Stomach (tissue), 9 donors: ENCODE data around the gene SPAG9. TPM values are rescaled to one million over a fixed set of nuclear protein-coding genes. Genes with fewer than 3 reads are reported as not detected.
A peak's percentile ranks its signal among the peaks of the same experiment; 100 is the strongest.

Experiments used
- DNase-seq, 2 donors: peaks; one replicate each; pipeline versions ENCODE4 v3.0.0 to v3.0.0-alpha.2; 2013 to 2019
- H3K27ac ChIP-seq, 5 donors: fragments of 200-600 bp in 4 of 5; sonication (generic) in 4 of 5; one replicate each; pipeline ENCODE4 v1.5.1; 2013 to 2019; ENCODE audit warnings: mild to moderate bottlenecking in 1 of 5, moderate library complexity in 1 of 5
- H3K27me3 ChIP-seq, 3 donors: fragments of 200-600 bp; sonication (generic); one replicate each; pipeline ENCODE4 v1.5.1; 2017 to 2019; ENCODE audit warnings: mixed run types in 1 of 3
- H3K36me3 ChIP-seq, 4 donors: fragments of 200-600 bp; sonication (generic); 1 replicate in 3 of 4; 2 replicates in 1 of 4; pipeline ENCODE4 v1.5.1; 2016 to 2019
- H3K4me1 ChIP-seq, 4 donors: fragments of 200-600 bp; sonication (generic); one replicate each; pipeline ENCODE4 v1.5.1; 2016 to 2019
- H3K4me3 ChIP-seq, 4 donors: fragments of 200-600 bp; sonication (generic) in 3 of 4; one replicate each; pipeline ENCODE4 v1.5.1; 2016 to 2019; ENCODE audit warnings: mild to moderate bottlenecking in 1 of 4
- H3K9me3 ChIP-seq, 4 donors: fragments of 200-600 bp; sonication (generic); one replicate each; pipeline ENCODE4 v1.5.1; 2016 to 2019
- EP300 ChIP-seq: sonication (generic); formaldehyde crosslinking; IDR thresholded peaks from one replicate; pipeline ENCODE4 v1.6.1; 2017; ENCODE audit warnings: antibody characterized with exemption
- POLR2A ChIP-seq, 4 donors: fragments of 450-650 bp; IDR thresholded peaks; one replicate each; pipeline ENCODE4 v1.6.1; 2016; ENCODE audit warnings: antibody characterized with exemption in 4 of 4, control low read depth in 2 of 4, mild to moderate bottlenecking in 1 of 4, moderate library complexity in 1 of 4
- POLR2AphosphoS5 ChIP-seq, 3 donors: sonication (generic); formaldehyde crosslinking; IDR thresholded peaks; one replicate each; pipeline ENCODE4 v1.6.1; 2016; ENCODE audit warnings: antibody characterized with exemption in 3 of 3
- WGBS, 5 donors: extraction: QIAGEN DNeasy Blood & Tissue Kit in 3 of 5; methylation state at CpG; one replicate each; pipeline versions ENCODE4 v1.1.5 to v1.1.7; 2013 to 2018; 5-methylcytosine and 5-hydroxymethylcytosine counted together
- intact Hi-C: fragments of 100-400 bp; cut with DNase I; formaldehyde crosslinking; loops from one replicate; pipeline ENCODE4 v1.15.1; 2023; ENCODE audit warnings: low total_unique reads
- polyA plus RNA-seq, 3 donors: library from polyadenylated mRNA; stranded (reverse); fragments of 200-250 nt; gene quantifications; one replicate each; pipeline ENCODE4 v1.2.3, GENCODE V29; 2013
- total RNA-seq, 5 donors: library from RNA; depleted of rRNA; stranded (reverse); fragments of >200 nt; gene quantifications; one replicate each; pipeline versions ENCODE4 v1.1.0 to v1.2.3, GENCODE V29; 2014 to 2016
- TF ChIP-seq, protein P1 (sequence below), 7 experiments: fragments of 450-650 bp in 4 of 7; fragments of 200-600 bp in 3 of 7; sonication (generic) in 3 of 7; IDR thresholded peaks; one replicate each; pipeline ENCODE4 v1.5.1; 2016 to 2019; ENCODE audit warnings: antibody characterized with exemption in 7 of 7, control low read depth in 2 of 7, mild to moderate bottlenecking in 1 of 7
- donor health status: healthy with polysubstance abuse.
- donor health status: Bipolar disorder and iron deficiency.
- donor health status: healthy.

SPAG9 gene
- total and polyA plus RNA-seq, 8 donors, result 10.2 to 209 (median 56.5) TPM

GRCh38 chr17:51050291-51051033 is 70.2 kb downstream of the SPAG9 start:
- H3K9me3 ChIP-seq, result no peaks in the 10 kb centered on the region
- 75 to 95% (median 84%) methylated on average over 3 of the region's 3 CpGs for WGBS, 5 donors
- intact Hi-C loops, result no loop called here
- no peak overlapping the region for H3K27ac ChIP-seq
- H3K27me3 ChIP-seq, result no peaks in the 10 kb centered on the region
- no peak for DNase-seq
- H3K4me1 ChIP-seq, result peaks cover 0 to 46% (median 10%) of the 10 kb centered on the region in 4 donors
- H3K36me3 ChIP-seq, result peaks cover 0 to 5% (median 0%) of the 10 kb centered on the region in 4 donors
- TF ChIP-seq, protein P1, sequence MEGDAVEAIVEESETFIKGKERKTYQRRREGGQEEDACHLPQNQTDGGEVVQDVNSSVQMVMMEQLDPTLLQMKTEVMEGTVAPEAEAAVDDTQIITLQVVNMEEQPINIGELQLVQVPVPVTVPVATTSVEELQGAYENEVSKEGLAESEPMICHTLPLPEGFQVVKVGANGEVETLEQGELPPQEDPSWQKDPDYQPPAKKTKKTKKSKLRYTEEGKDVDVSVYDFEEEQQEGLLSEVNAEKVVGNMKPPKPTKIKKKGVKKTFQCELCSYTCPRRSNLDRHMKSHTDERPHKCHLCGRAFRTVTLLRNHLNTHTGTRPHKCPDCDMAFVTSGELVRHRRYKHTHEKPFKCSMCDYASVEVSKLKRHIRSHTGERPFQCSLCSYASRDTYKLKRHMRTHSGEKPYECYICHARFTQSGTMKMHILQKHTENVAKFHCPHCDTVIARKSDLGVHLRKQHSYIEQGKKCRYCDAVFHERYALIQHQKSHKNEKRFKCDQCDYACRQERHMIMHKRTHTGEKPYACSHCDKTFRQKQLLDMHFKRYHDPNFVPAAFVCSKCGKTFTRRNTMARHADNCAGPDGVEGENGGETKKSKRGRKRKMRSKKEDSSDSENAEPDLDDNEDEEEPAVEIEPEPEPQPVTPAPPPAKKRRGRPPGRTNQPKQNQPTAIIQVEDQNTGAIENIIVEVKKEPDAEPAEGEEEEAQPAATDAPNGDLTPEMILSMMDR (IDR thresholded peaks at IDR 0.05), result no peak
- TF ChIP-seq POLR2AphosphoS5 (IDR thresholded peaks at IDR 0.05), result no peak
- TF ChIP-seq POLR2A (IDR thresholded peaks at IDR 0.05), result no peak
- TF ChIP-seq EP300, result no peak
- H3K4me3 ChIP-seq, result no peak overlapping the region

DNA sequence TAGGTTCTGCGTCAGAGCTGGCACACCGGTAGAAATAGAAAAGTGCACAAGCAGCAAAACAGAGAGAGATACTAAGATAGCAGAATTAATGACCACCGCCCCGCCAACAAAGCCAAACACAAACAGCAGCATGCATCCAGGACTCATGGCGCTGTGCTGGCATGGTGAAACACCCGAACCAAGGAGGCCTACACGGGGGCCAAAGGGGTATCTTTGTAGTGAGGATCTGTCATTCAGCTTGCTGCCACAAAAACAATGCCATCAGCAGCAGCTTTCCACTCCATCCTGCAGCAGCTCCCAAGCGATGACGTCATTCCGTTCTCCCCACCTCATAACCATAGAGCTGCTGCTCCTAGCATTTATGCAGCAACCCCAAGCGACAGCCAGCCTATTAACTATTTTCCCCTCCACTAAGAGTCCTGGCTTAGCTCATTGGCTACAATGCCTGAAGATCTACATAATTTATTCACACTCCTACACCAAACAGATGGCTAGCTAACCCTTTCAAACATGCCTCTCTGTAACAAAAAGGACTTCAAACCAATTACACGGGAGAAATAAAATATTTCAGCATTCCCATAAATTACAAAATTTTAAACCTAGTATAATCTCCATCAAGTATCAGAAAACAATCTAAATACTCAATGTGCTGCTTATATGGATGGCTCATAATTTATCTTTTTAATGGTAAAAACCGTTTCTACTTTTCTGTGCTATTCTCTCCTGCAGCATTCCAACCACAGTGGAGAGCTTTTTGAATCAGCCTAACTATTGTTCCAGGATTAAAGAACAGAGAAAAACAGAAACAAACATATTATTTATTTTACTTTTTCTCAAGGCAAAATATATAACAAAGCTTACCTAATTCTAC is 73.9 kb downstream of the SPAG9 start:
- 50 to 65% (median 61%) methylated on average over 13 of the region's 13 CpGs for WGBS, 5 donors
- Histone ChIP-seq H3K4me3 (peak overlapping the region; percentile 12 to 24 (median 16)), H3K36me3 (no peaks in the 10 kb centered on the region), H3K27ac (peak overlapping the region in 2 of 5 donors; percentile 4 to 50), H3K4me1 (peaks cover 0 to 45% (median 15%) of the 10 kb centered on the region in 4 donors), H3K9me3 (no peaks in the 10 kb centered on the region), H3K27me3 (no peaks in the 10 kb centered on the region)
- DNase-seq, result peak in 1 of 2 donors; percentile 96
- intact Hi-C loops, result no loop called here
- TF ChIP-seq POLR2AphosphoS5 (IDR thresholded peaks at IDR 0.05) (peak in 1 of 3 donors; percentile 8), POLR2A (IDR thresholded peaks at IDR 0.05) (no peak)

- peaks cover 0 to 45% (median 18%) of the 10 kb centered on the region in 4 donors for H3K4me1 ChIP-seq
- peak overlapping the region in 2 of 4 donors; percentile 14 to 17 for H3K4me3 ChIP-seq
- DNase-seq, result peak in 1 of 2 donors; percentile 13
- H3K27ac ChIP-seq, result peak overlapping the region in 1 of 5 donors; percentile 50
- peaks cover 0 to 4% (median 0%) of the 10 kb centered on the region in 4 donors for H3K36me3 ChIP-seq
- H3K9me3 ChIP-seq, result no peaks in the 10 kb centered on the region
- 66 to 79% (median 75%) methylated on average over 3 of the region's 3 CpGs for WGBS, 5 donors
- intact Hi-C loops, result no loop called here
- TF ChIP-seq EP300, result no peak
- TF ChIP-seq POLR2A (IDR thresholded peaks at IDR 0.05), result no peak
- TF ChIP-seq POLR2AphosphoS5 (IDR thresholded peaks at IDR 0.05), result no peak
- no peaks in the 10 kb centered on the region for H3K27me3 ChIP-seq
These were observed 74.6 kb downstream of the SPAG9 start for GRCh38 chr17:51046046-51046445.

- Histone ChIP-seq H3K27ac (peak overlapping the region in 1 of 5 donors; percentile 50), H3K27me3 (no peaks in the 10 kb centered on the region), H3K36me3 (peaks cover 0 to 6% (median 0%) of the 10 kb centered on the region in 4 donors), H3K4me1 (peaks cover 0 to 45% (median 18%) of the 10 kb centered on the region in 4 donors), H3K9me3 (no peaks in the 10 kb centered on the region), H3K4me3 (no peak overlapping the region)
- intact Hi-C loops, result no loop called here
- peak in 1 of 2 donors; percentile 48 for DNase-seq
- WGBS, 5 donors, result 41 to 70% (median 67%) methylated on average over 1 of the region's 1 CpG
- TF ChIP-seq, protein P1 (IDR thresholded peaks at IDR 0.05), result no peak
- no peak for TF ChIP-seq EP300
- no peak for TF ChIP-seq POLR2AphosphoS5 (IDR thresholded peaks at IDR 0.05)
- TF ChIP-seq POLR2A (IDR thresholded peaks at IDR 0.05), result no peak
These were observed 75.0 kb downstream of the SPAG9 start for GRCh38 chr17:51045621-51046020.

DNA sequence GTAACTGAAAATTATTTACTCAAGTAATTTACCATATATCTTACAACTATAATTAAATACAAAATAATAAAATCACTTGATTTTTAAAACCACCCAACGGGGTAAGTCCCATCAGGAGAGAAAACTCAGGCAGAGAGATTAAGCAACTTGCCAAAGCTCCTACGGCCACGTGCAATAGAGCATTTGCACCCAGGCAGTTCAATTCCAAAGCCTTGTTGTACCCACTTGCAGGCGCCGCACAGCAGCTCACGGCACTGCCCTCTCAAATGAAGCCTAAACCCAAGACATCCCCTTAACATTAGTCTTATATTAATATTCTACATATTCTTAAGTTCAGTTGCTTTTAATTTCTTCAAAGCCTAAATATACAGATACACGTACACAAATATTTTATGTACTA is 75.7 kb downstream of the SPAG9 start:
- H3K27me3 ChIP-seq, result no peaks in the 10 kb centered on the region
- peaks cover 0 to 38% (median 18%) of the 10 kb centered on the region in 4 donors for H3K4me1 ChIP-seq
- peaks cover 0 to 7% (median 4%) of the 10 kb centered on the region in 4 donors for H3K36me3 ChIP-seq
- intact Hi-C loops, result no loop called here
- no peak overlapping the region for H3K4me3 ChIP-seq
- H3K9me3 ChIP-seq, result no peaks in the 10 kb centered on the region
- TF ChIP-seq, protein P1 (IDR thresholded peaks at IDR 0.05), result no peak
- TF ChIP-seq POLR2A (IDR thresholded peaks at IDR 0.05), result no peak
- no peak for TF ChIP-seq POLR2AphosphoS5 (IDR thresholded peaks at IDR 0.05)
- no peak for TF ChIP-seq EP300
- no peak overlapping the region for H3K27ac ChIP-seq
- DNase-seq, result peak in 1 of 2 donors; percentile 31
- 79 to 91% (median 87%) methylated on average over 7 of the region's 7 CpGs for WGBS, 5 donors
